GM13976 (cell line): ENCODE data around the gene GHR.
"Not testable (repeated sequence)": the region's sequence is repeated elsewhere in the genome, so short reads cannot be mapped to it uniquely, and the experiment has no call there.

ENCODE experiments used
- DNase-seq: peaks from one replicate; pipeline ENCODE4 v3.0.0; 2012; ENCODE audit warnings: low spot score
- CTCF ChIP-seq: IDR thresholded peaks from 2 replicates; pipeline ENCODE4 v1.5.1; 2012; ENCODE audit warnings: borderline replicate concordance, mild to moderate bottlenecking; ENCODE audit not compliant: insufficient read depth; ENCODE audit errors: extremely low read depth, missing control alignments, control extremely low read depth
- in situ Hi-C: fragments of 300-500 bp; cut with MboI; formaldehyde crosslinking; loops from one replicate; pipeline ENCODE4 v1.12.0; 2022; ENCODE audit warnings: low sequenced_read_pairs, mixed read lengths, inconsistent platforms; ENCODE audit not compliant: unreplicated experiment

GHR gene

DNA sequence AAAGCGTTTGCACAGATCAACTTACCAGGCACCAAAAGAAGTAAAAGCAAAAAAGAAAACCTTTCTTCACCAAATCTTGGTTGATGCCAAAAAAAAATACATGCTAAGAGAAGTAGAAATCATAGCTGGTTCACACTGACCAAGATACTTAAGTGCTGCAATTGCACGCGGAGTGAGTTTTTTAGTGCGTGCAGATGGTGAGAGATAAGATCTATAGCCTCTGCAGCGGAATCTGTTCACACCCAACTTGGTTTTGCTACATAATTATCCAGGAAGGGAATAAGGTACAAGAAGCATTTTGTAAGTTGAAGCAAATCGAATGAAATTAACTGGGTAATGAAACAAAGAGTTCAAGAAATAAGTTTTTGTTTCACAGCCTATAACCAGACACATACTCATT is 297.0 kb downstream of the GHR start:
- TF ChIP-seq CTCF: no peak
- no peak for DNase-seq
- in situ Hi-C loops: no loop called here

DNA sequence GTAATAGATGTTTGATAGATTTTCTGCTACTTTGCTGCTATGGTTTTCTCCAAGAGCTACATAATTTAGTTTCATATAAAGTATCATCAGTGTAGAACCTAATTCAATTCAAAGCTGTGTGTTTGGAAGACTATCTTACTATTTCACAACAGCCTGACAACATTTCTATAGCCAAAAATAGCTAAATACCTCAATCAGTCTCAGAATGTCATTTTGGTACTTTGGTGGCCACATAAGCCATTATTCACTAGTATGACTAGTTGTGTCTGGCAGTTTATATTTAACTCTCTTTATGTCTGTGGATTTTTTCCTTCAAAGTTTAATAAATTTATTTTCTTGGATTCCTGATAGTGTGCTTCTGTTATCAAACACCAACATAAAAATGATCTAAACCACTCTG is 298.2 kb downstream of the GHR start:
- DNase-seq: no peak
- TF ChIP-seq CTCF: no peak
- in situ Hi-C loops: no loop called here

DNA sequence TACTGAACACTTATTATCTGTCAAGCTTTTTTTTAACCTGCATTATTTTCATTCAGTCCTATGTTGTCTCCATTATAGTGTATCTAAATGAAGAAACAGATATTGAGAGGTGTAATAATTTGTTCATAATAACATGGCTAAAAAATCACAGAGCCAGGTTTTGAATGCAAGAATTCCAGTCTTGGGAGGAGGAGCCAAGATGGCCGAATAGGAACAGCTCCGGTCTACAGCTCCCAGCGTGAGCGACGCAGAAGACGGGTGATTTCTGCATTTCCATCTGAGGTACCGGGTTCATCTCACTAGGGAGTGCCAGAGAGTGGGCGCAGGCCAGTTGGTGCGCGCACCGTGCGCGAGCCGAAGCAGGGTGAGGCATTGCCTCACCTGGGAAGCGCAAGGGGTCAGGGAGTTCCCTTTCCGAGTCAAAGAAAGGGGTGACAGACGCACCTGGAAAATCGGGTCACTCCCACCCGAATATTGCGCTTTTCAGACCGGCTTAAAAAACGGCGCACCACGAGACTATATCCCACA is 311.4 kb downstream of the GHR start:
- DNase-seq, in situ Hi-C loops: not testable (repeated sequence)

DNA sequence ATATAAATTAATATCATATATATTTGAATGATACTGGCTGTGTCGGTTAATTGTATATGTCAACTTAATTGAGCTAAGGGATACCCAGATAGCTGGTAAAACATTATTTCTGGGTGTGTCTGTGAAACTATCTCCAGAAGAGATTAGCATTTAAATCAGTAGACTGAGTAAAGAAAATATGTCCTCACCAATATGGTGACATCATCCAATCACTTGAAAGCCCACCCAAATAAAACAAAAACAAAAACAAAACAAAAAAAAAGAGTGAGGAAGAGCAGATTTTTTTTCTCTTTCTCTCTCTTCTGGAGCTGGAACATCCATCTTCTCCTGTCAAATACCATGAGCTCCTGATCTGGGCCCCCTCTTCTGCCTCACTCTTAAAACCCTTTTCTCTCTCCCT is 317.7 kb downstream of the GHR start:
- in situ Hi-C loops: no loop called here
- no peak for DNase-seq
- no peak for TF ChIP-seq CTCF

DNA sequence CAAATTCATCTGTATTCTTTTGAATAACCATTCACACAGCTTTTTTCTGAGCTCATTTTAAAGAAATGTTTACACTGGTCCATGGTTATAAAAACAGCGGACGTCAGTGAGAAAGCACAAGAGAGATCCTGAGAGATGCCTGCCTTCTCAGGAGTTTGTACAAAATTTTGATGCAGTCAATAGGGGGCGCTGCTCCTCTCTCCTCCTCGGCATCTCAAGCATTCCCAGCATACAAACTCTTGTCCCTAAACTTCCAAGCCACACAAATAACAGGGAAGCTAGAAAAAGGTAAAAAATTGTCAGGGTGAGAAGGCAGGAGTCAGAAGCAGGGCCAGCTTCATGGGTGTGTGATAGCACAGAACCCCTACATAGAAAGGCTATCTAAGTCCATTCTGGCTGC is 322.2 kb downstream of the GHR start:
- DNase-seq: no peak
- no peak for TF ChIP-seq CTCF
- in situ Hi-C loops: no loop called here

DNA sequence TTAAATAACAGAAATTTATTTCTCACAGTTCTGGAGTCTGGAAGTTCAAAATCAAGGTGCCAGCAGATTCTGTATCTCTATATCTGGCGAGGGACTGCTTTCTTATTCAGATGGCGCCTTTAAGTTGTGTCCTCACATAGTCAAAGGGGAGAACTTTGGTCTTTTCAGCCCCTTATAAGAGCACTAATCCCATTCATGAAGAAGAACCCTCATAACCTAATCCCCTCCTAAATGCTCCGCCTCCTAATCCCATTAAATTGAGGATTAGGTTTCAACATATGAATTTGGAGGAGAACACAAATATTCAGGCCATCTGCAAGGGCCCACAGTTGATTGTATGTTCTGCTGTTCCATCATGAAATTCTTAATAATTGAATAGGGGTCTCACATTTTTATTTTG is 322.6 kb downstream of the GHR start:
- TF ChIP-seq CTCF: no peak
- DNase-seq: no peak
- in situ Hi-C loops: no loop called here

DNA sequence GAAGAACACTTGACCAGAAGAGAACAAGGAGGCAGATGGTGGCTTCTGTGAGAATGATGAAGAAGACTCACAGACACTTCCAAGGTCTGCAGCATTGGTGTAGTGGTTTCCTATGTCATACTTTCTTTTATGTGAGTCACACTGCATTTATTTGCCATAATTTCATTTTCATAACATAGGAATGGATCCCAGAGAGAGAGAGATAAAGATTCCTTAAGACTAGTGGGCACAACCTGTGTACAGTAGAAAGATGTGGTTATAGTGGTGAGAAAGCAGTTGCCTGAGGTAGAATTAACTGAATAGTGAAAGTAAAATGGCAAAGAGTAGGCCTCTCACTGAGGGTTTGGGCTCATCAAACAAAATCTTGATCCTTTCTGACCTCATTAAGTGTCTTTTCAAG is 325.8 kb downstream of the GHR start:
- no peak for DNase-seq
- in situ Hi-C loops: no loop called here
- no peak for TF ChIP-seq CTCF
